K562 (cell line): Measurements from ENCODE around the gene EN1. TPM values are rescaled to one million over a fixed set of nuclear protein-coding genes. Genes with fewer than 3 reads are reported as not detected.

Experiments
- ATAC-seq: fragments of 200-7000 bp; cut with Tn5 transposase; 3 replicates; pipeline ENCODE4 v1.9.1; 2020; ENCODE audit warnings: moderate library complexity
- BruUV-seq: library from RNA; stranded (reverse); fragments of 400-500 nt; replicated peaks from 2 replicates; lab custom pipeline; 2021; lab: Mats Ljungman, UMichigan
- CTCF ChIA-PET: fragments of 300-600 bp; formaldehyde crosslinking; extraction: SDS; loops from one replicate; lab custom pipeline; 2021; ENCODE audit warnings: low intra/inter-chr PET ratio; lab: Yijun Ruan, JAX
- POLR2A ChIA-PET: fragments of 300-600, 350-650 bp; sonication (Branson Sonifier 250); formaldehyde crosslinking; extraction: SDS; loops from one replicate; lab custom pipeline; 2021; ENCODE audit warnings: antibody characterized with exemption, inconsistent platforms; lab: Yijun Ruan, JAX
- DNase-seq, 4 experiments: peaks; one replicate each; pipeline versions ENCODE4 v3.0.0 to v3.0.0-alpha.2; 2011 to 2018; ENCODE audit warnings: low spot score in 3 of 4, mixed read lengths in 3 of 4; ENCODE audit errors: extremely low read depth in 1 of 4
- FAIRE-seq: peaks from 2 replicates; lab custom pipeline; 2011; peaks lifted over from hg19 to GRCh38; lab: Jason Lieb, UNC
- H2AFZ ChIP-seq: 2 replicates; pipeline ENCODE4 v1.6.0; 2011; ENCODE audit warnings: low read depth, low read length, control low read depth, inconsistent platforms
- H3K27ac ChIP-seq: fragments of 200-600 bp; 3 replicates; pipeline ENCODE4 v1.8.0; 2011; ENCODE audit warnings: low read depth, mild to moderate bottlenecking, control low read depth, inconsistent platforms, low read length, moderate library complexity, mixed read lengths; ENCODE audit errors: extremely low read depth
- H3K27me3 ChIP-seq, 2 experiments: fragments of 300-600 bp in 1 of 2; 2 replicates in 1 of 2; 3 replicates in 1 of 2; pipeline versions ENCODE4 v1.6.0 to v1.8.0; 2011; ENCODE audit warnings: inconsistent platforms in 2 of 2, low read length in 2 of 2, mild to moderate bottlenecking in 1 of 2, mixed read lengths in 1 of 2, moderate library complexity in 1 of 2; ENCODE audit not compliant: control insufficient read depth in 2 of 2, insufficient read depth in 2 of 2
- H3K36me3 ChIP-seq: fragments of 300-600 bp; 3 replicates; pipeline ENCODE4 v1.8.0; 2011; ENCODE audit warnings: mild to moderate bottlenecking, low read length, inconsistent platforms; ENCODE audit not compliant: control insufficient read depth, insufficient read depth
- H3K4me1 ChIP-seq, 2 experiments: fragments of 200-600 bp in 1 of 2; replicated peaks in 1 of 2; 2 replicates in 1 of 2; 3 replicates in 1 of 2; pipeline versions ENCODE4 v1.5.1 to v1.8.0; 2011; ENCODE audit warnings: inconsistent platforms in 2 of 2, low read length in 2 of 2, mild to moderate bottlenecking in 1 of 2, mixed read lengths in 1 of 2, moderate library complexity in 1 of 2; ENCODE audit not compliant: control insufficient read depth in 2 of 2, insufficient read depth in 2 of 2
- H3K4me2 ChIP-seq: 2 replicates; pipeline ENCODE4 v1.6.1; 2011; ENCODE audit warnings: low read length, control low read depth, inconsistent platforms, mixed read lengths; ENCODE audit not compliant: insufficient read depth
- H3K4me3 ChIP-seq: fragments of 200-600 bp; sonication (generic), shearing (Covaris generic); 2 replicates; pipeline ENCODE4 v1.5.1; 2016; ENCODE audit warnings: control low read depth, inconsistent platforms
- H3K79me2 ChIP-seq: fragments of 200-600 bp; 3 replicates; pipeline ENCODE4 v1.8.0; 2011; ENCODE audit warnings: low read length, inconsistent platforms; ENCODE audit not compliant: control insufficient read depth, insufficient read depth
- H3K9ac ChIP-seq, 2 experiments: 2 replicates each; pipeline versions ENCODE4 v1.6.0 to v1.6.1; 2011; ENCODE audit warnings: low read depth in 2 of 2, low read length in 2 of 2, control low read depth in 1 of 2, inconsistent platforms in 1 of 2, mild to moderate bottlenecking in 1 of 2, mixed read lengths in 1 of 2; ENCODE audit not compliant: insufficient read depth in 1 of 2
- H3K9me1 ChIP-seq: one replicate; pipeline ENCODE4 v1.6.0; 2011; ENCODE audit warnings: inconsistent platforms, mild to moderate bottlenecking, low read length, moderate library complexity; ENCODE audit not compliant: control insufficient read depth, insufficient read depth
- H3K9me3 ChIP-seq: replicated peaks from 2 replicates; pipeline ENCODE4 v1.5.1; 2011; ENCODE audit warnings: low read depth, low read length, inconsistent platforms; ENCODE audit not compliant: control insufficient read depth, insufficient read depth
- H4K20me1 ChIP-seq: replicated peaks from 2 replicates; pipeline ENCODE4 v1.6.1; 2011; ENCODE audit warnings: low read length, inconsistent platforms, mixed read lengths; ENCODE audit not compliant: control insufficient read depth, insufficient read depth
- ASH1L ChIP-seq: fragments of 450-650 bp; IDR thresholded peaks from 2 replicates; pipeline ENCODE4 v1.6.1; 2018; ENCODE audit warnings: borderline replicate concordance, mild to moderate bottlenecking, low read depth; ENCODE audit not compliant: partially characterized antibody
- FOS ChIP-seq: IDR thresholded peaks from 3 replicates; pipeline ENCODE4 v1.6.1; 2011; ENCODE audit not compliant: insufficient read length; ENCODE audit errors: extremely low read depth
- HDAC1 ChIP-seq, 2 experiments: fragments of 450-650 bp; IDR thresholded peaks; 2 replicates each; pipeline ENCODE4 v1.6.1; 2016 to 2017; ENCODE audit warnings: inconsistent platforms in 1 of 2, mild to moderate bottlenecking in 1 of 2, moderate library complexity in 1 of 2
- NONO ChIP-seq, 2 experiments: fragments of 200-400 bp in 1 of 2; fragments of 450-650 bp in 1 of 2; formaldehyde crosslinking in 1 of 2; IDR thresholded peaks; 2 replicates each; pipeline ENCODE4 v1.6.1; 2017; ENCODE audit warnings: low read depth in 2 of 2, mild to moderate bottlenecking in 2 of 2, moderate library complexity in 2 of 2, low read length in 1 of 2
- PHF8 ChIP-seq: fragments of 200-600 bp; sonication (generic); IDR thresholded peaks from 2 replicates; pipeline ENCODE4 v1.6.1; 2012; ENCODE audit warnings: mixed run types, mild to moderate bottlenecking, inconsistent platforms, low read length, moderate library complexity, borderline replicate concordance
- TEAD4 ChIP-seq, 2 experiments: sonication (generic) in 1 of 2; formaldehyde crosslinking in 1 of 2; IDR thresholded peaks; 2 replicates each; pipeline versions ENCODE4 v1.6.1 to v1.8.0; 2012 to 2022; ENCODE audit warnings: borderline replicate concordance in 1 of 2, inconsistent platforms in 1 of 2, low read length in 1 of 2, mild to moderate bottlenecking in 1 of 2, missing genetic modification reagents in 1 of 2
- ZNF778 ChIP-seq: fragments of 450-650 bp; formaldehyde crosslinking; IDR thresholded peaks from 2 replicates; pipeline ENCODE4 v1.4.0; 2020; ENCODE audit warnings: mild to moderate bottlenecking, moderate library complexity
- WGBS: fragments of 100-300 bp; shearing (Covaris generic); methylation state at CpG from one replicate; pipeline ENCODE4 v1.1.6; 2016; ENCODE audit warnings: low coverage, mixed read lengths; ENCODE audit not compliant: insufficient coverage; ENCODE audit errors: missing lambda C conversion rate; 5-methylcytosine and 5-hydroxymethylcytosine counted together
- in situ Hi-C: fragments of 300-500 bp; cut with MboI; formaldehyde crosslinking; loops from 4 replicates; pipeline ENCODE4 v1.15.0; 2018; ENCODE audit warnings: inconsistent platforms, mixed read lengths
- intact Hi-C: fragments of 100-400 bp; cut with micrococcal nuclease; formaldehyde crosslinking; loops from 2 replicates; pipeline ENCODE4 v1.14.2; 2022
- polyA plus RNA-seq, 8 experiments: library from polyadenylated mRNA; depleted of rRNA in 4 of 8; stranded (reverse) in 5 of 8; unstranded in 3 of 8; fragments of >200 nt; fragmentation: Nextera tagmentation in 2 of 8; fragmentation: Illumina TruSeq in 1 of 8; extraction: Ambion mirVana in 2 of 8; extraction: Trizol in 1 of 8; gene quantifications; 2 replicates each; pipeline versions ENCODE4 v1.2.1 to v1.2.3, GENCODE V29; 2011 to 2014; ENCODE audit warnings: inconsistent platforms in 1 of 8, missing spikeins in 1 of 8
- total RNA-seq, 7 experiments: library from RNA; depleted of rRNA in 6 of 7; stranded (reverse); fragments of >200 nt in 6 of 7; fragmentation: Illumina TruSeq in 2 of 7; extraction: Trizol in 2 of 7; gene quantifications; 2 replicates each; pipeline versions ENCODE4 v1.2.1 to v1.2.3, GENCODE V29; 2011 to 2021; ENCODE audit warnings: low replicate concordance in 1 of 7
- TF ChIP-seq, protein P1 (sequence below): fragments of 450-650 bp; formaldehyde crosslinking; IDR thresholded peaks from 2 replicates; pipeline ENCODE4 v1.4.0; 2022; ENCODE audit warnings: mild to moderate bottlenecking, moderate library complexity
- TF ChIP-seq, protein P2 (sequence below): sonication (generic); formaldehyde crosslinking; IDR thresholded peaks from 2 replicates; pipeline ENCODE4 v1.8.0; 2022; ENCODE audit warnings: missing genetic modification reagents, mild to moderate bottlenecking, borderline replicate concordance
- TF ChIP-seq, protein P3 (sequence below): fragments of 450-650 bp; conservative IDR thresholded peaks from 2 replicates; pipeline ENCODE4 v1.6.1; 2016; ENCODE audit warnings: missing genetic modification characterization, low read depth, mild to moderate bottlenecking, missing compliant biosample characterization, moderate library complexity
- TF ChIP-seq, protein P4 (sequence below): sonication (generic); formaldehyde crosslinking; IDR thresholded peaks from 2 replicates; pipeline ENCODE4 v1.4.0; 2020; ENCODE audit warnings: mild to moderate bottlenecking, missing genetic modification reagents

EN1 gene
- total and polyA plus RNA-seq, 9 of the 15 experiments (the other 6 are each of a cell fraction or from before 2014, with no cell fraction given): 0.06 to 2.0 (median 0.51) TPM

DNA sequence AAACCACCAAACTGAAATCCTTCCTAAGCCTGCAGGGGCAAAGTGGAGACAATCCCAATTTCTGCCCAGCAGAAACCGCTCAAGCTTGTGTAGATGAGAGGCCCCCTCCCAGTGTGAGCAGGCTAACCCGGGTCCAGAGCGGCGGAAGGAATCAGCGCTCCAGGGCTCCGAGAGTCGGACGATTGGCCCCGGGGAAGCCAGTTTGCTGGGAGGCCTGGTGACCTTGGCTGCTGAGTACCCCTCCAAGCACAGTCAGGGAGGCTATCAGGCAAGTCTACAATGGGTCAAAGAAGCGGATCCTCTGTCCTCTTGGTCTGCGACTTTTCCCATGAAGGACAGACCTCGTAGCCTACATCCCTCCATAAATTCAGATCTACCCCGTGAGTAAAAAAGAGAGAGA is 16.8 kb upstream of the EN1 start:
- in situ Hi-C loops: loop anchor here (5.0 to 10.0 kb wide), 2 partner anchors 637 to 829 kb away; no protein-coding TSS in a partner anchor
- no TSS peak for BruUV-seq
- no peak for FAIRE-seq

More for the DNA sequence above, 16.8 kb upstream of the EN1 start:
- no peak overlapping the region for H3K4me2 ChIP-seq
- H3K27me3 ChIP-seq: peaks cover 0 to 21% of the 10 kb centered on the region in 2 experiments; a peak in 3 of 5 replicates
- H3K36me3 ChIP-seq: no peaks in the 10 kb centered on the region
- ATAC-seq (no peak), DNase-seq (no peak)
- CTCF ChIA-PET: interaction anchor here (0.9 to 1.9 kb wide), 2 partner anchors 642 to 816 kb away, joined by 4 to 11 read pairs; no protein-coding TSS in a partner anchor
- H2AFZ ChIP-seq: no peak overlapping the region
- H3K4me3 ChIP-seq: no peak overlapping the region
- intact Hi-C loops: loop anchor here (2.0 to 5.0 kb wide), 3 partner anchors 332 to 662 kb away; no protein-coding TSS in a partner anchor
- no peak overlapping the region for H3K9ac ChIP-seq
- no peaks in the 10 kb centered on the region for H4K20me1 ChIP-seq
- H3K27ac ChIP-seq: no peak overlapping the region
- TF ChIP-seq FOS (no peak), HDAC1 (IDR thresholded peaks at IDR 0.05) (no peak), ZNF778 (no peak), ASH1L (no peak), TEAD4 (IDR thresholded peaks at IDR 0.05; ENCODE audit: low read length) (no peak), TEAD4 (CRISPR knock-in tag; IDR thresholded peaks at IDR 0.05; ENCODE audit: borderline replicate concordance) (no peak), PHF8 (no peak), NONO (IDR thresholded peaks at IDR 0.05; ENCODE audit: low read depth in 2 of 2, low read length in 1 of 2) (no peak)
- TF ChIP-seq, protein P1, sequence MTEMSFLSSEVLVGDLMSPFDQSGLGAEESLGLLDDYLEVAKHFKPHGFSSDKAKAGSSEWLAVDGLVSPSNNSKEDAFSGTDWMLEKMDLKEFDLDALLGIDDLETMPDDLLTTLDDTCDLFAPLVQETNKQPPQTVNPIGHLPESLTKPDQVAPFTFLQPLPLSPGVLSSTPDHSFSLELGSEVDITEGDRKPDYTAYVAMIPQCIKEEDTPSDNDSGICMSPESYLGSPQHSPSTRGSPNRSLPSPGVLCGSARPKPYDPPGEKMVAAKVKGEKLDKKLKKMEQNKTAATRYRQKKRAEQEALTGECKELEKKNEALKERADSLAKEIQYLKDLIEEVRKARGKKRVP (CRISPR knock-in tag): no peak
- TF ChIP-seq, protein P2, sequence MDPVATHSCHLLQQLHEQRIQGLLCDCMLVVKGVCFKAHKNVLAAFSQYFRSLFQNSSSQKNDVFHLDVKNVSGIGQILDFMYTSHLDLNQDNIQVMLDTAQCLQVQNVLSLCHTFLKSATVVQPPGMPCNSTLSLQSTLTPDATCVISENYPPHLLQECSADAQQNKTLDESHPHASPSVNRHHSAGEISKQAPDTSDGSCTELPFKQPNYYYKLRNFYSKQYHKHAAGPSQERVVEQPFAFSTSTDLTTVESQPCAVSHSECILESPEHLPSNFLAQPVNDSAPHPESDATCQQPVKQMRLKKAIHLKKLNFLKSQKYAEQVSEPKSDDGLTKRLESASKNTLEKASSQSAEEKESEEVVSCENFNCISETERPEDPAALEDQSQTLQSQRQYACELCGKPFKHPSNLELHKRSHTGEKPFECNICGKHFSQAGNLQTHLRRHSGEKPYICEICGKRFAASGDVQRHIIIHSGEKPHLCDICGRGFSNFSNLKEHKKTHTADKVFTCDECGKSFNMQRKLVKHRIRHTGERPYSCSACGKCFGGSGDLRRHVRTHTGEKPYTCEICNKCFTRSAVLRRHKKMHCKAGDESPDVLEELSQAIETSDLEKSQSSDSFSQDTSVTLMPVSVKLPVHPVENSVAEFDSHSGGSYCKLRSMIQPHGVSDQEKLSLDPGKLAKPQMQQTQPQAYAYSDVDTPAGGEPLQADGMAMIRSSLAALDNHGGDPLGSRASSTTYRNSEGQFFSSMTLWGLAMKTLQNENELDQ (CRISPR knock-in tag): no peak
- TF ChIP-seq, protein P3, sequence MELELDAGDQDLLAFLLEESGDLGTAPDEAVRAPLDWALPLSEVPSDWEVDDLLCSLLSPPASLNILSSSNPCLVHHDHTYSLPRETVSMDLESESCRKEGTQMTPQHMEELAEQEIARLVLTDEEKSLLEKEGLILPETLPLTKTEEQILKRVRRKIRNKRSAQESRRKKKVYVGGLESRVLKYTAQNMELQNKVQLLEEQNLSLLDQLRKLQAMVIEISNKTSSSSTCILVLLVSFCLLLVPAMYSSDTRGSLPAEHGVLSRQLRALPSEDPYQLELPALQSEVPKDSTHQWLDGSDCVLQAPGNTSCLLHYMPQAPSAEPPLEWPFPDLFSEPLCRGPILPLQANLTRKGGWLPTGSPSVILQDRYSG (tag): no peak
- TF ChIP-seq, protein P4, sequence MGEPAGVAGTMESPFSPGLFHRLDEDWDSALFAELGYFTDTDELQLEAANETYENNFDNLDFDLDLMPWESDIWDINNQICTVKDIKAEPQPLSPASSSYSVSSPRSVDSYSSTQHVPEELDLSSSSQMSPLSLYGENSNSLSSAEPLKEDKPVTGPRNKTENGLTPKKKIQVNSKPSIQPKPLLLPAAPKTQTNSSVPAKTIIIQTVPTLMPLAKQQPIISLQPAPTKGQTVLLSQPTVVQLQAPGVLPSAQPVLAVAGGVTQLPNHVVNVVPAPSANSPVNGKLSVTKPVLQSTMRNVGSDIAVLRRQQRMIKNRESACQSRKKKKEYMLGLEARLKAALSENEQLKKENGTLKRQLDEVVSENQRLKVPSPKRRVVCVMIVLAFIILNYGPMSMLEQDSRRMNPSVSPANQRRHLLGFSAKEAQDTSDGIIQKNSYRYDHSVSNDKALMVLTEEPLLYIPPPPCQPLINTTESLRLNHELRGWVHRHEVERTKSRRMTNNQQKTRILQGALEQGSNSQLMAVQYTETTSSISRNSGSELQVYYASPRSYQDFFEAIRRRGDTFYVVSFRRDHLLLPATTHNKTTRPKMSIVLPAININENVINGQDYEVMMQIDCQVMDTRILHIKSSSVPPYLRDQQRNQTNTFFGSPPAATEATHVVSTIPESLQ (CRISPR knock-in tag): no peak
- no peaks in the 10 kb centered on the region for H3K9me1 ChIP-seq
- no peaks in the 10 kb centered on the region for H3K79me2 ChIP-seq
- no peaks in the 10 kb centered on the region for H3K9me3 ChIP-seq
- H3K4me1 ChIP-seq: peaks cover 0 to under 1% of the 10 kb centered on the region in 2 experiments; a peak in 1 of 5 replicates
- POLR2A ChIA-PET: interaction anchor here (0.6 kb wide), 1 partner anchor 8 kb away, joined by 3 read pairs; no protein-coding TSS in a partner anchor
- 33% methylated on average over 13 of the region's 13 CpGs for WGBS
